MCF 10A (cell line): ENCODE data around the gene TBC1D7. TPM values are rescaled to one million over a fixed set of nuclear protein-coding genes. Genes with fewer than 3 reads are reported as not detected.

Experiments
- BruUV-seq: library from RNA; stranded (reverse); fragments of 400-500 nt; replicated peaks from 2 replicates; lab custom pipeline; 2021; lab: Mats Ljungman, UMichigan
- CTCF ChIA-PET: fragments of 300-600 bp; sonication (Branson Sonifier 250); formaldehyde crosslinking; extraction: SDS; loops from one replicate; lab custom pipeline; 2021; ENCODE audit warnings: antibody characterized with exemption, inconsistent platforms; lab: Yijun Ruan, JAX
- POLR2A ChIA-PET: fragments of 300-600, 350-650 bp; sonication (Branson Sonifier 250); formaldehyde crosslinking; extraction: SDS; loops from one replicate; lab custom pipeline; 2020; ENCODE audit warnings: antibody characterized with exemption, inconsistent platforms; lab: Yijun Ruan, JAX
- DNase-seq: peaks from one replicate; pipeline ENCODE4 v3.0.0-alpha.2; 2018; ENCODE audit not compliant: unreplicated experiment
- H3K27ac Mint-ChIP-seq: one replicate; pipeline ENCODE4 v1.8.0; 2022; ENCODE audit warnings: mild to moderate bottlenecking, low read depth, mixed read lengths; ENCODE audit not compliant: unreplicated experiment
- H3K27me3 Mint-ChIP-seq: one replicate; pipeline ENCODE4 v1.8.0; 2022; ENCODE audit warnings: mixed read lengths; ENCODE audit not compliant: insufficient read depth, unreplicated experiment
- H3K36me3 Mint-ChIP-seq: one replicate; pipeline ENCODE4 v1.8.0; 2022; ENCODE audit warnings: mild to moderate bottlenecking, moderate library complexity, mixed read lengths; ENCODE audit not compliant: insufficient read depth, unreplicated experiment
- H3K4me1 Mint-ChIP-seq: one replicate; pipeline ENCODE4 v1.8.0; 2022; ENCODE audit warnings: mixed read lengths; ENCODE audit not compliant: insufficient read depth, unreplicated experiment
- H3K4me3 Mint-ChIP-seq: one replicate; pipeline ENCODE4 v1.8.0; 2022; ENCODE audit warnings: mild to moderate bottlenecking, moderate library complexity, mixed read lengths; ENCODE audit not compliant: unreplicated experiment
- H3K9me3 Mint-ChIP-seq: one replicate; pipeline ENCODE4 v1.8.0; 2022; ENCODE audit warnings: mixed read lengths; ENCODE audit not compliant: unreplicated experiment
- CTCF ChIP-seq: fragments of 200-600 bp; IDR thresholded peaks from one replicate; pipeline ENCODE4 v1.8.0; 2022; ENCODE audit warnings: antibody characterized with exemption, mild to moderate bottlenecking; ENCODE audit not compliant: unreplicated experiment
- intact Hi-C: fragments of 100-400 bp; cut with micrococcal nuclease; formaldehyde crosslinking; loops from 2 replicates; pipeline ENCODE4 v1.14.1; 2022
- total RNA-seq: library from RNA; stranded (reverse); gene quantifications from 2 replicates; pipeline ENCODE4 v1.2.3, GENCODE V29; 2022

Gene TBC1D7
- total RNA-seq, 1 experiment from 2014 or later, result 19.5 TPM

GRCh38 chr6:13348334-13349113 lies 20.2 kb upstream of the TBC1D7 start:
- intact Hi-C loops, result no loop called here
- BruUV-seq, result no TSS peak
- no peaks in the 10 kb centered on the region for H3K27me3 Mint-ChIP-seq
- H3K4me1 Mint-ChIP-seq, result peaks cover 7% of the 10 kb centered on the region
- DNase-seq, result no peak
- H3K9me3 Mint-ChIP-seq, result no peaks in the 10 kb centered on the region
- ChIA-PET POLR2A (interaction anchor here (1.0 to 1.6 kb wide), 4 partner anchors 20 to 138 kb away, joined by 3 to 5 read pairs (median 4); partner anchors contain the start of gene TBC1D7), CTCF (interaction anchor here (0.5 to 1.7 kb wide), 6 partner anchors 9 to 225 kb away, joined by 3 to 6 read pairs (median 3); no protein-coding TSS in a partner anchor)
- no peak overlapping the region for H3K27ac Mint-ChIP-seq
- H3K4me3 Mint-ChIP-seq, result no peak overlapping the region
- no peaks in the 10 kb centered on the region for H3K36me3 Mint-ChIP-seq
- no peak for TF ChIP-seq CTCF

- Mint-ChIP-seq H3K27ac (no peak overlapping the region), H3K4me3 (no peak overlapping the region), H3K36me3 (no peaks in the 10 kb centered on the region), H3K27me3 (no peaks in the 10 kb centered on the region), H3K4me1 (peaks cover 4% of the 10 kb centered on the region), H3K9me3 (no peaks in the 10 kb centered on the region)
- CTCF ChIA-PET, result interaction anchor here (0.6 to 1.1 kb wide), 2 partner anchors 9 to 193 kb away, joined by 3 read pairs; no protein-coding TSS in a partner anchor
- POLR2A ChIA-PET, result interaction anchor here (1.2 kb wide), 1 partner anchor 140 kb away, joined by 4 read pairs; no protein-coding TSS in a partner anchor
- intact Hi-C loops, result no loop called here
- BruUV-seq, result no TSS peak
- no peak for TF ChIP-seq CTCF
- no peak for DNase-seq
Observed at GRCh38 chr6:13346245-13346644, 17.9 kb upstream of the TBC1D7 start.

- CTCF ChIA-PET, result interaction anchor here (0.6 to 0.8 kb wide), 3 partner anchors 26 to 135 kb away, joined by 3 to 4 read pairs (median 3); no protein-coding TSS in a partner anchor
- Mint-ChIP-seq H3K4me1 (no peaks in the 10 kb centered on the region), H3K4me3 (no peak overlapping the region), H3K9me3 (no peaks in the 10 kb centered on the region), H3K27me3 (no peaks in the 10 kb centered on the region), H3K36me3 (peaks cover 6% of the 10 kb centered on the region), H3K27ac (no peak overlapping the region)
- BruUV-seq, result no TSS peak
- POLR2A ChIA-PET, result interaction anchor here (1.1 to 1.4 kb wide), 3 partner anchors 14 to 231 kb away, joined by 3 to 6 read pairs (median 5); partner anchors contain the start of gene TBC1D7
- TF ChIP-seq CTCF, result no peak
- intact Hi-C loops, result no loop called here
- no peak for DNase-seq
Observed at GRCh38 chr6:13342414-13343019, 14.2 kb upstream of the TBC1D7 start.
